Dendritic cell treated with granulocyte-macrophage colony-stimulating factor and Interleukin-4, amounts not matched to agents 40 ng/mL and 50 ng/mL, for 4 days (primary cell): ENCODE measurements around the gene GMDS.

Experiments used
- H3K27ac Mint-ChIP-seq: one replicate; pipeline ENCODE4 v1.8.0; 2022; ENCODE audit warnings: mild to moderate bottlenecking, mixed read lengths
- H3K27me3 Mint-ChIP-seq: one replicate; pipeline ENCODE4 v1.8.0; 2022; ENCODE audit warnings: mild to moderate bottlenecking, mixed read lengths
- H3K36me3 Mint-ChIP-seq: one replicate; pipeline ENCODE4 v1.8.0; 2022; ENCODE audit warnings: low read depth, mixed read lengths
- H3K4me1 Mint-ChIP-seq: one replicate; pipeline ENCODE4 v1.8.0; 2022; ENCODE audit warnings: low read depth, mixed read lengths
- H3K4me3 Mint-ChIP-seq: one replicate; pipeline ENCODE4 v1.8.0; 2022; ENCODE audit warnings: mild to moderate bottlenecking, moderate library complexity, mixed read lengths
- H3K9me3 Mint-ChIP-seq: one replicate; pipeline ENCODE4 v1.8.0; 2022; ENCODE audit warnings: mixed read lengths
- intact Hi-C: fragments of 100-400 bp; cut with micrococcal nuclease; formaldehyde crosslinking; loops from one replicate; pipeline ENCODE4 v1.15.0; 2022

The GMDS gene

DNA sequence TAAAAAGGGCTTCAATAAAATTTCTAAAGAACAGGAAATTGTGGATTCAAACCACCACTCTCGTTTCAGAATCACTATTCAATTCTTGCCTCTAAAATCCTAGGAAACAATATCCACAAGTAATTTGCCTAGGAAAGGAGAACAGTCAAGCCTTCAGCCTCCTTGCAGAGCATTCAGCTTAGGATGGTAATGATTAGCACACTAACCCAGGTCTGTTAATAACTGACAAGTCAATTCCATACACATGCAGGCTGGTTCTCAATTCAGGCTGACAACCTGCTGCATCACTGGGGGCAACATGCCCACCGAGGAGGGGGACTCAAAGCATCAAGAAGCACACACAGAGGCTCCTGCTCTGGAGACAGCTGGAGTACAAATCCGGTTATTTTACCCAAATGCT lies 57.6 kb downstream of the GMDS start:
- Mint-ChIP-seq H3K27ac (no peak overlapping the region), H3K9me3 (no peaks in the 10 kb centered on the region), H3K27me3 (peaks cover 1% of the 10 kb centered on the region), H3K4me3 (no peak overlapping the region), H3K36me3 (no peaks in the 10 kb centered on the region), H3K4me1 (peaks cover 5% of the 10 kb centered on the region)
- intact Hi-C loops, result no loop called here

DNA sequence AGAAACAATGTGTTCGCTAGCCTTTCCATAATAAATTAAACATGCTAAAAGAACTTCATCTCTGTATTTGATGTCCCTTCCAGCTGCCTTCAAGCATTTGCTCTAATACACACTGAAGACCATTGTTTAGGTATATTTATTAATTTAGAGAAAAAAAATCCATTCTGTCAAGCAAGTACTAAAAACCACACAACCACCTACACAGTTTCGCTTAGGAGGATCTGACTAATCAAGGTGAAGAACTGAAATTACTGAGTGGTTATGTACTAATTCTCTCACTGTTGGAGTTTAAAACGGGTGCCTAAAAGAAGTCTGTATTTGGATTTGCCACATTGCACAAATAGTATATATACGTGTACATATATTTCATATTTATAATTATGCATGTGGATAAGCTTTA lies 58.9 kb downstream of the GMDS start:
- no peak overlapping the region for H3K4me3 Mint-ChIP-seq
- H3K9me3 Mint-ChIP-seq, result no peaks in the 10 kb centered on the region
- peaks cover under 1% of the 10 kb centered on the region for H3K27me3 Mint-ChIP-seq
- H3K27ac Mint-ChIP-seq, result no peak overlapping the region
- no peaks in the 10 kb centered on the region for H3K36me3 Mint-ChIP-seq
- intact Hi-C loops, result no loop called here
- no peaks in the 10 kb centered on the region for H3K4me1 Mint-ChIP-seq

DNA sequence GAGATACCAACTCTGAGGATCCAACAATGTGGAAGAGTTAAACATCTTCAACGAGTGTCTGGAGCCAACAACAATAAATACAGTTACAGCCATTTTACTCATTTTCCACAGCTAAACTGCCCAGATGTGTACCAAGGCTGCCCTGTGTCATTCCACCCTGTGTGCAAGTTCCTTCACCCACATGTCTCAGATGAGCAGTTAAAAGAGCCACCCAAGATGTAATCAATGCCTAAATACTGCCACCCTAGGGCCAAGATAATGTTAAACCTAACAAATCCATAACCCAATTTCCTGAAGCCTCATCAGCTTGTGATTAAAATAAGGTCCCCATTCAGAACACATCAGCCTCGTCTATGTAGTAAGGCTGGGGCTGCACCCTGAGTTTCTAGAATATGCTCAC lies 59.9 kb downstream of the GMDS start:
- Mint-ChIP-seq H3K36me3 (no peaks in the 10 kb centered on the region), H3K27me3 (no peaks in the 10 kb centered on the region), H3K4me1 (no peaks in the 10 kb centered on the region), H3K4me3 (no peak overlapping the region), H3K9me3 (no peaks in the 10 kb centered on the region), H3K27ac (no peak overlapping the region)
- intact Hi-C loops, result no loop called here

DNA sequence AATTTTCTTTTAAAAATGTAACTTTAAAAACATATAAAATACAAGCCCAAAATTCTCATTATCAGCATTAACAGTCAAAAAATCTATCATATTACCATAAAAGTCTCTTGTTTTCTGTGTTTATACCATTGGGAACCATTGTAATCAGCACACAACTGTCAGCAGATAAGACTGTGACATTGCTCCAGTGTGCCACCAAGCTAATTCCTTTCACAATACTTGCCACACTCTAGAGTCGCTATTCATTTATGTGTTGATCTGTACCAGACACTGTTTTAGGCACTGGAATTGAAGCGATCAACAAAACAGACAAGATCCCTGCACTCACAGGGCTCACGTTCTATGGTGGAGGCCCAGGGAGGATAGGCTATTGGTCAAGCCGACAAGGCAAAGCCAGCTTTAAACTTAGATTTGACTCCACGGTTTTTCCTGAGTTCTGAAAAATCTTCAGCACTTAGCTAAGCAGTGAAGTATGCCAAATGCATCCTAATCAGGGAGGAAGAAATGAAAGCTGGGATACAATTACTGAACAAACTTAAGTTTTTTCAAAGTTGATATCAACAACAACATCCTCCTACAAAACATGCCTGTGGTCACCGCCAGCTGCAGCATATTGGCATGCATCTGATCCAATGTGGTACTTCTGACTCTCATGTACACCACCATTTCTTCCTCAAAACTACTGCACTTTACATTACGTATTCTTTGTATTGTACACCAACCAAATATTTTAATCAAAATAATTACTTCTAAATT lies 60.5 kb downstream of the GMDS start:
- Mint-ChIP-seq H3K9me3 (no peaks in the 10 kb centered on the region), H3K27ac (no peak overlapping the region), H3K4me3 (no peak overlapping the region), H3K36me3 (no peaks in the 10 kb centered on the region), H3K27me3 (no peaks in the 10 kb centered on the region), H3K4me1 (no peaks in the 10 kb centered on the region)
- intact Hi-C loops, result no loop called here

DNA sequence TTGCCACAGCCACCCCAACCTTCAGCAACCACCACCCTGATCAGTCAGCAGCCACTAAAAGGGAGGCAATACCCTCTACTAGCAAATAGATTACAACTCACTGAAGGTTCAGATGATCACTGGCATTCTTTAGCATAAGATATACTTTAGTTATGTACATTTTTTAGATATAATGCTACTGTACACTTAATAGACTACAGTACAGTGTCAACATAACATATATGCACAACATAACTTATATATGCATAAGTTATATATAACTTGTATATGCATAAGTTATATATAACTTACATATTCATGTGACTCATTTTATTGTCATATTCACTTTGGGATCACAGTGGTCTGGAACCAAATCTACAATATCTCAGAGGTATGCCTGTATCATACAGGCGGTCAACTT lies 61.7 kb downstream of the GMDS start:
- intact Hi-C loops, result no loop called here
- no peaks in the 10 kb centered on the region for H3K4me1 Mint-ChIP-seq
- H3K9me3 Mint-ChIP-seq, result no peaks in the 10 kb centered on the region
- H3K27me3 Mint-ChIP-seq, result no peaks in the 10 kb centered on the region
- H3K4me3 Mint-ChIP-seq, result no peak overlapping the region
- no peak overlapping the region for H3K27ac Mint-ChIP-seq
- no peaks in the 10 kb centered on the region for H3K36me3 Mint-ChIP-seq

DNA sequence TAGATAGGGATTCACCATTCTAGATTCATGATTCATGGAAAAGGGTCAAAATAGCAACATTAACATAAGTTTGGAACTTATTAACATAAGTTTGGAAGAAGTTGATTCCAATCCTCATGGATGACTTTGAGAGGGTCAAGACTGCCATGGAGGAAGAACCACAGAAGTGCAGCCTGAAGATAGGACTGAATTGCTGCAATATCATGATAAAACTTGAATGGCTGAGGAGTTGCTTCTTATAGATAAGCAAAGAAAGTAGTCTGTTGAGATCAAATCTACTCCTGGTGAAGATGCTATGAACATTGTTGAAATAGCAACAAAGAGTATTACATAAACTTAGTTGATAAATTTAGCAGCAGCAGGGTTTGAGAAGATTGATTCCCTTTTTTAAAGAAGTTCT lies 62.2 kb downstream of the GMDS start:
- no peaks in the 10 kb centered on the region for H3K4me1 Mint-ChIP-seq
- peaks cover 5% of the 10 kb centered on the region for H3K9me3 Mint-ChIP-seq
- H3K27me3 Mint-ChIP-seq, result no peaks in the 10 kb centered on the region
- intact Hi-C loops, result no loop called here
- H3K4me3 Mint-ChIP-seq, result no peak overlapping the region
- H3K36me3 Mint-ChIP-seq, result no peaks in the 10 kb centered on the region
- H3K27ac Mint-ChIP-seq, result no peak overlapping the region

DNA sequence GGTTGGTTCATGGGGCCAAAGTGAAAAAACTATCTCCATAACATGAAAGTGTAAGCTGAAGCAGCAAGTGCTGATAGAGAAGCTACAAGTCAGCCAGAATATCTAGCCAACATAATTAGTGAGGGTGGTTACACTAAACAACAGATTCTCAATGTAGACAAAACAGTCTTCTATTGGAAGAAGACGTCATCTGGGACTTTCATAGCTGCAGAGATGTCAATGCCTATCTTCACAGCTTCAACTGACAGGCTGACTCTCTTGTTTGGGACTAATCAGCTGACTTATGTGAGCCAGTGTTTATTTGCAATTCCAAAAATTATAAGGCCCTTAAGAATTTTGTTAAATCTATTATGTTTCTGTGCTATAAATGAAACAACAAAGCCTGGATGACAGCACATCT lies 63.2 kb downstream of the GMDS start:
- H3K4me1 Mint-ChIP-seq, result no peaks in the 10 kb centered on the region
- H3K27ac Mint-ChIP-seq, result no peak overlapping the region
- H3K9me3 Mint-ChIP-seq, result peaks cover 13% of the 10 kb centered on the region
- H3K4me3 Mint-ChIP-seq, result no peak overlapping the region
- H3K27me3 Mint-ChIP-seq, result no peaks in the 10 kb centered on the region
- intact Hi-C loops, result no loop called here
- H3K36me3 Mint-ChIP-seq, result peaks cover 6% of the 10 kb centered on the region

DNA sequence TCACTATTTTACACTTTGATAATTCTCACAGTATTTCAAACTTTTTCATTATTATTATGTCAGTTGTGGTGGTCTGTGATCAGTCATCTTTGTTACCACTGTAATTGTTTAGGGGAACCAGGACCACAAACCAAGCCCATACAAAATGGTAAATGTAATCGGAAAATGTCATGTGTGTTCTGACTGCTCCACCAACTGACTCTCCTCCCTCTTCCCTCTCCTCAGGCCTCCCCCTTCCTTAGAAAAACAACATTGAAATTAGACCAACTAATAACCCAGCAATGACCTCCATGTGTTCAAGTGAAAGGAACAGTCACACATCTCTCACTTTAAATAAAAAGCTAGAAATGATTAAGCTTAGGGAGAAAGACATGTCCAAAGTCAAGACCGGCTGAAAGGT lies 63.8 kb downstream of the GMDS start:
- H3K4me1 Mint-ChIP-seq, result no peaks in the 10 kb centered on the region
- H3K4me3 Mint-ChIP-seq, result no peak overlapping the region
- no peak overlapping the region for H3K27ac Mint-ChIP-seq
- H3K27me3 Mint-ChIP-seq, result no peaks in the 10 kb centered on the region
- H3K9me3 Mint-ChIP-seq, result peaks cover 13% of the 10 kb centered on the region
- intact Hi-C loops, result no loop called here
- H3K36me3 Mint-ChIP-seq, result peaks cover 6% of the 10 kb centered on the region

DNA sequence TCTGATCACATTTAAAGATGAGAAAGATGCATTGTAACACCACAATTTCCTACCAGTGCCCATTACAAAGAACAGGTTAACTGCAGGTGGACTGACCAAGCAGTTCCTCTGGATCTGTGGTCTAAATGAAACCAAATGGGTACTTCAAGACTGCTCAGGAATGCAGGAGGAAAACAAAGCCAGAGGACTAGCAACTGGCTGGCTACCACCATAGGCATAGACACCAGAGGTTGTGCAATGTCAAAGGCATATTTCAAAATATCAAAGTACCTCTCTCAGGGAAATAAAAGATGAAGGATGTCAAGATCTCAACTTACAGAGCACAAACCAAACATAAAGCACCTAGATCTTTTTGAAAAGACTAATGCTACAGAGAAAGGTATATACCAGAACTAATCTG lies 65.5 kb downstream of the GMDS start:
- H3K4me3 Mint-ChIP-seq, result no peak overlapping the region
- H3K9me3 Mint-ChIP-seq, result peaks cover 13% of the 10 kb centered on the region
- H3K4me1 Mint-ChIP-seq, result no peaks in the 10 kb centered on the region
- peaks cover 6% of the 10 kb centered on the region for H3K36me3 Mint-ChIP-seq
- H3K27me3 Mint-ChIP-seq, result no peaks in the 10 kb centered on the region
- intact Hi-C loops, result no loop called here
- no peak overlapping the region for H3K27ac Mint-ChIP-seq

DNA sequence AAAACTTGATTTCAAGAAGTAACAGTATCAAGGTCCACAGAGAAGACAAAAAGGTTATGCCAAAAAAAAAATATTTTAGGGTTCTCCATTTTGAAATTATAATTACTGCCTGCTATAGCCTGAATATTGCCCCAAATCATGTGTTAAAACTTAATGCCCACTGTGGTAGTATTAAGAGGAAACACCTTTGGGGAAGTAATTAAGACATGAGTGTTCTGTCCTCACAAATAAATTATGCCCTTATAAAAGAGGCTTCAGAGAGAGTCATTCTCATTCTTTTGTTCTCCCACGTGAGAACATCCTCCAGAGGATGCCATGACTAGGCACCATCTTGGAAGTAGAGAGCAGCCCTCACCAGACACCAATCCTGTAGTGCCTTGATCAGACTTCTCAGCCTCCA lies 66.2 kb downstream of the GMDS start:
- Mint-ChIP-seq H3K27me3 (no peaks in the 10 kb centered on the region), H3K4me3 (no peak overlapping the region), H3K9me3 (peaks cover 13% of the 10 kb centered on the region), H3K4me1 (no peaks in the 10 kb centered on the region), H3K27ac (no peak overlapping the region), H3K36me3 (peaks cover 6% of the 10 kb centered on the region)
- intact Hi-C loops, result no loop called here

DNA sequence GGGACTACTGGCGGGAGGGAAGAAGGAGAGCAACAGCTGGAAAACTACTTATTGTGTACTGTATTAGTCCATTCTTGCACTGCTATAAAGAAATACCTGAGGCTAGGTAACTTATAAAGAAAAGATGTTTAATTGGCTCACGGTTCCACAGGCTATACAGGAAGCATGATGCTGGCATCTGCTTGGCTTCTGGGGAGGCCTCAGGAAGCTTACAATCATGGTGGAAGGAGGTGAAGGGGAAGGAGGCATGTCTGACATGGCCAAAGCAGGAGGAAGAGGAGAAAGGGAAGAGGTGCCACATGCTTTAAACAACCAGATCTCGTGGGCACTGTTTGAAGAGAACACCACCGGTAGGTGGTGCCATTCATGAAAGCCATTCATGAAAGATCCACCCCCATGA lies 67.3 kb downstream of the GMDS start:
- Mint-ChIP-seq H3K4me1 (no peaks in the 10 kb centered on the region), H3K36me3 (peaks cover 6% of the 10 kb centered on the region), H3K4me3 (no peak overlapping the region), H3K27ac (no peak overlapping the region), H3K9me3 (peaks cover 13% of the 10 kb centered on the region), H3K27me3 (no peaks in the 10 kb centered on the region)
- intact Hi-C loops, result no loop called here

DNA sequence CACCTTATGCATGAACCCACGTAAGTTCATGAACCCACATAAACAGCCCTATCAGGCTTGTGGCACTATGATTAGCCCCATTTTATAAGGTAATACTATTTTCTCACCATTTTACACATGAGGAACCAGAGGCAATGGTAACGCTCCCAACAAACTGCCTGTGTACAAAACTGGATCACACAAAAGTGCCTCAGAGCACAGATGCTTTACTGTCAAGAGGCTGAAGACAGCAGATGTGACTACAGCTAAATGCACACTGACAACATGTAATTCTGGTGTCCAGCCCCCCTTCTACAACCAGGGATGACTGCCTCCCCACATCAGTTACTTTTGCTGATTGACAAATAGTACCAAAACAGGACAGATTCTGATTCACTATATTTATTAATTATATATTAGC lies 69.6 kb downstream of the GMDS start:
- peaks cover 14% of the 10 kb centered on the region for H3K4me1 Mint-ChIP-seq
- no peak overlapping the region for H3K4me3 Mint-ChIP-seq
- intact Hi-C loops, result no loop called here
- H3K9me3 Mint-ChIP-seq, result peaks cover 13% of the 10 kb centered on the region
- no peak overlapping the region for H3K27ac Mint-ChIP-seq
- H3K27me3 Mint-ChIP-seq, result no peaks in the 10 kb centered on the region
- peaks cover 6% of the 10 kb centered on the region for H3K36me3 Mint-ChIP-seq

DNA sequence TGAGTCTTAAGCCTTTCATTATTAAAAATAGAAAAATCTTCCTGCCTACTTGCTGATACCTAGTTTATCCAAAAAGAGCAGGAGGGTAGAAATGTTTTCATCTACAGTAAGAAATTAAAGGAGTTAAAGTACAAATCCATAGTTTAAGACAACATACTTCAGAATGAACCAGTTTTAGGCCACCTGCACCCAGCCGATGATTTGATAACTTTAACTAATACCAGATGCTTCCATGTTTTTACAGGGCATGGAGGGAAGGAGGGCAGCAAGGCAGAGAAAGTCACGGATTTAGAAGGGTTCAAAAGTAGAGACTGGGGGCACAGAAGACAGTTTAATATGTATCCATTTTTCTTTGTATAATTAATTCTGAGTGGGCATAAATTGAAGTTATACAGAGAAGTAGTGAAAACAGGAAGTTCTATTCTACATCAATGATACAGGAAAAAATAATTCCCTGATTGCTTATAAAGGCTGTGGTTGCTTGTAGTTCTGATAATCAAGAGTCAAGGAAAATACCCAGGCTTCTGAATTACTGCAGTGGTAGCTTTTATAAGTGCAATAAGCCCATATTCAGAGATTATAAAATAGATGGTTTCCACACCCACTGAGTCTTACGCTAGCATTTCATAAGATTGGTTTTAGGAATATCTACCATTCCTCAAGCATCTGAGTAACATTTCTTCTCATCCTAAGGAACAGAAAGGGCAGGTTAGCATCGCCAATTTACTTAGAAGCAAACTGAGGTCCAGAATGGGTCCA lies 72.0 kb downstream of the GMDS start:
- peaks cover 9% of the 10 kb centered on the region for H3K9me3 Mint-ChIP-seq
- no peak overlapping the region for H3K4me3 Mint-ChIP-seq
- no peak overlapping the region for H3K27ac Mint-ChIP-seq
- peaks cover 15% of the 10 kb centered on the region for H3K4me1 Mint-ChIP-seq
- no peaks in the 10 kb centered on the region for H3K27me3 Mint-ChIP-seq
- intact Hi-C loops, result no loop called here
- H3K36me3 Mint-ChIP-seq, result peaks cover 6% of the 10 kb centered on the region

DNA sequence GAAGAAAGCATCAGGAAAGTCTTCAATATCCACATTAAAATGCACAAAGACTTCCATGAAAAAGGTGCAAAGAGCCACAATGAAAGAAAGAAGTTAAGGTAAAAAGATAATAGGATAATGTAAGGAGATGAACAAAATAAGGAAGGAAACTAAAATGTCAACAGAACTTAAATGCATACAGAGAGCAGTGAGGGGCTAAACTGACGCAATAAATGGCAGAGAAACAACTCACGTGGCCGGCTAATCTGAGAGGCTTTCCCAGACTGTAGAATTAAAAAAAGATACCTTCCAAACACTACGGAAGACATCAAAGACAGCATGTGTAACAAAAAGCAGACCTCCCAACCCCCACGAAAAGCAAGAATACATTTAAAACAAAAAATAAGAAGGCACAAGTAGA lies 73.7 kb downstream of the GMDS start:
- H3K27me3 Mint-ChIP-seq, result no peaks in the 10 kb centered on the region
- intact Hi-C loops, result no loop called here
- H3K4me3 Mint-ChIP-seq, result no peak overlapping the region
- no peak overlapping the region for H3K27ac Mint-ChIP-seq
- H3K4me1 Mint-ChIP-seq, result peaks cover 15% of the 10 kb centered on the region
- no peaks in the 10 kb centered on the region for H3K9me3 Mint-ChIP-seq
- no peaks in the 10 kb centered on the region for H3K36me3 Mint-ChIP-seq

DNA sequence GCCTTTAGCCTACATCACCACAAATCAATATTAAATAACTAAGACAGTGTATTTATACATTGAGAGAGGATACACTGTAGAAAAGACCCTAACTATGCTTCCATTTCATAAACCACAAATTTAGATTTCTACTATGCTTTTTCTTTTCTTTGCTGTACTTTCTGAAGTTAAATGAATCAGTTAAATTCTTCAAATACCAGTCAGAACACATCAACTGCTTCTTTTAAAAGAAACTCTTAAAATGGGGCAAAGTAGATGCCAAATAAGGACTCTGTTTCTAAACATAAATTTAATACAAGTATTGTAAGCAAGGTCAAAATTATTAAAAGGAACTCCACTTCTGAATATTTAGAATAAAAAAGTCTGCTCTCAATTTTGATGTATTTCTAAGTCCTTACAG lies 76.9 kb downstream of the GMDS start:
- Mint-ChIP-seq H3K4me1 (peaks cover 15% of the 10 kb centered on the region), H3K4me3 (no peak overlapping the region), H3K36me3 (no peaks in the 10 kb centered on the region), H3K27ac (no peak overlapping the region), H3K9me3 (no peaks in the 10 kb centered on the region), H3K27me3 (no peaks in the 10 kb centered on the region)
- intact Hi-C loops, result no loop called here
